Osteoblast (primary cell): ENCODE results near the gene PRKN. TPM values are rescaled to one million over a fixed set of nuclear protein-coding genes. Genes with fewer than 3 reads are reported as not detected.

ENCODE experiments used
- DNase-seq: peaks from one replicate; pipeline ENCODE4 v3.0.0; 2011; ENCODE audit warnings: low spot score, mixed read lengths; ENCODE audit not compliant: insufficient read length; ENCODE audit errors: missing footprints
- H2AFZ ChIP-seq: 2 replicates; pipeline ENCODE4 v1.6.0; 2011; ENCODE audit warnings: mild to moderate bottlenecking, low read length
- H3K27ac ChIP-seq: 2 replicates; pipeline ENCODE4 v1.5.1; 2011; ENCODE audit warnings: mild to moderate bottlenecking, low read depth, low read length, moderate library complexity
- H3K27me3 ChIP-seq: 2 replicates; pipeline ENCODE4 v1.6.0; 2012; ENCODE audit warnings: mild to moderate bottlenecking, control low read depth, inconsistent platforms, low read length, moderate library complexity; ENCODE audit not compliant: insufficient read depth
- H3K36me3 ChIP-seq: 2 replicates; pipeline ENCODE4 v1.5.1; 2011; ENCODE audit warnings: mild to moderate bottlenecking, low read length, control low read depth, moderate library complexity; ENCODE audit not compliant: insufficient read depth
- H3K4me1 ChIP-seq: 2 replicates; pipeline ENCODE4 v1.5.1; 2011; ENCODE audit warnings: mild to moderate bottlenecking, low read length, control low read depth, moderate library complexity; ENCODE audit not compliant: insufficient read depth
- H3K4me2 ChIP-seq: 2 replicates; pipeline ENCODE4 v1.6.0; 2011; ENCODE audit warnings: mild to moderate bottlenecking, low read length; ENCODE audit not compliant: insufficient read depth
- H3K4me3 ChIP-seq: fragments of 200-600 bp; sonication (generic); 3 replicates; pipeline ENCODE4 v1.5.1; 2012; ENCODE audit warnings: mild to moderate bottlenecking, low read length, inconsistent platforms; ENCODE audit not compliant: insufficient read depth
- H3K79me2 ChIP-seq: 2 replicates; pipeline ENCODE4 v1.6.0; 2012; ENCODE audit warnings: mild to moderate bottlenecking, low read length, control low read depth, inconsistent platforms; ENCODE audit not compliant: insufficient read depth
- H3K9me3 ChIP-seq: 2 replicates; pipeline ENCODE4 v1.5.1; 2011; ENCODE audit warnings: low read depth, low read length, control low read depth
- H4K20me1 ChIP-seq: 2 replicates; pipeline ENCODE4 v1.6.0; 2012; ENCODE audit warnings: mild to moderate bottlenecking, low read length, control low read depth; ENCODE audit not compliant: insufficient read depth
- total RNA-seq: library from RNA; depleted of rRNA; stranded (reverse); fragments of >200 nt; gene quantifications from 2 replicates; pipeline ENCODE4 v1.2.3, GENCODE V29; 2012
- TF ChIP-seq, protein P1 (sequence below): IDR thresholded peaks from 2 replicates; pipeline ENCODE4 v1.5.1; 2011; ENCODE audit warnings: mild to moderate bottlenecking, low read depth, low read length, moderate library complexity; ENCODE audit errors: extremely low read depth

Gene PRKN
- total RNA-seq, 1 donor: 2.9 TPM

DNA sequence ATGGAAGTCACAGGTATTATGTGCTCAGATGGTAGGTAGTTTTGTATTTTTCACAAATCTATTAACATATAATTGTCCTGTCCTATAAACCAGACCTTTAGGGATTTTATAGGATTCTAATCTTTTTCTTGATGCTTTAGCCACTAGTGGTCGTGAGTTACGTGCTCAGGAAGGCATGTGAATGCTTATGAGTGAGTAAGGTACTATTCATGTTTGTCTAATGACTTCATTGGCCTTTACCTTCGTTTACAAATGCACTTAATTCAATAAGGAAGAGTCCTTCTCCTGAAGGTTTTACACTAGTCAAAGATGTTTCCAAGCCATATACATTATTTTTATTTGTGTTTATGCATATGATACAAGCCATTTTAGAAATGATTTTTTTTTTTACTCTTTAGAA, 23.2 kb upstream of the PRKN start:
- H3K4me1 ChIP-seq: no peaks in the 10 kb centered on the region
- H3K9me3 ChIP-seq: no peaks in the 10 kb centered on the region
- no peak for DNase-seq
- no peaks in the 10 kb centered on the region for H3K79me2 ChIP-seq
- H3K27me3 ChIP-seq: no peaks in the 10 kb centered on the region
- H3K4me2 ChIP-seq: no peak overlapping the region
- H4K20me1 ChIP-seq: no peaks in the 10 kb centered on the region
- H3K4me3 ChIP-seq: no peak overlapping the region
- H2AFZ ChIP-seq: no peak overlapping the region
- no peaks in the 10 kb centered on the region for H3K36me3 ChIP-seq
- no peak overlapping the region for H3K27ac ChIP-seq
- TF ChIP-seq, protein P1, sequence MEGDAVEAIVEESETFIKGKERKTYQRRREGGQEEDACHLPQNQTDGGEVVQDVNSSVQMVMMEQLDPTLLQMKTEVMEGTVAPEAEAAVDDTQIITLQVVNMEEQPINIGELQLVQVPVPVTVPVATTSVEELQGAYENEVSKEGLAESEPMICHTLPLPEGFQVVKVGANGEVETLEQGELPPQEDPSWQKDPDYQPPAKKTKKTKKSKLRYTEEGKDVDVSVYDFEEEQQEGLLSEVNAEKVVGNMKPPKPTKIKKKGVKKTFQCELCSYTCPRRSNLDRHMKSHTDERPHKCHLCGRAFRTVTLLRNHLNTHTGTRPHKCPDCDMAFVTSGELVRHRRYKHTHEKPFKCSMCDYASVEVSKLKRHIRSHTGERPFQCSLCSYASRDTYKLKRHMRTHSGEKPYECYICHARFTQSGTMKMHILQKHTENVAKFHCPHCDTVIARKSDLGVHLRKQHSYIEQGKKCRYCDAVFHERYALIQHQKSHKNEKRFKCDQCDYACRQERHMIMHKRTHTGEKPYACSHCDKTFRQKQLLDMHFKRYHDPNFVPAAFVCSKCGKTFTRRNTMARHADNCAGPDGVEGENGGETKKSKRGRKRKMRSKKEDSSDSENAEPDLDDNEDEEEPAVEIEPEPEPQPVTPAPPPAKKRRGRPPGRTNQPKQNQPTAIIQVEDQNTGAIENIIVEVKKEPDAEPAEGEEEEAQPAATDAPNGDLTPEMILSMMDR: no peak

DNA sequence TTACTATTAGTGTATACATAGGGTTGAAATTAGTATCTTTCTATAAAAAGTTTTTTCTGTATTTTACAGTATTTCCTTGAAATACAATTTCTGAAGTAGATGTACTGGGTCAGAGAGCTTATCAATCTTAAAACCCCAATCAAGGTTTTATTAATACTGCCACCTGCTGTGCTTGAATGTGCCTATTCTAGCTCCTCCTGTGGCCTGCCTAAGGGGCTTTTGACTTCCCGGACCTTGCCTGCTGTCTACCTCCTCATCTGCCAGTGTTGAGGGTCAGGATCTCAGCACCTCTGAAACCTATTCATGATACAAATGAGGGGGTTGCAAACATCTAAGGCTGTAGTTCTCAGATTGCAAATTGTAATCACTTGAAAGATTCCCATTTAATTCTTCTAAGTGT, 9.4 kb upstream of the PRKN start:
- Histone ChIP-seq H3K27me3 (no peaks in the 10 kb centered on the region), H3K4me2 (no peak overlapping the region), H2AFZ (no peak overlapping the region), H3K4me1 (no peaks in the 10 kb centered on the region), H3K27ac (no peak overlapping the region), H4K20me1 (no peaks in the 10 kb centered on the region), H3K4me3 (no peak overlapping the region), H3K36me3 (no peaks in the 10 kb centered on the region), H3K9me3 (no peaks in the 10 kb centered on the region), H3K79me2 (no peaks in the 10 kb centered on the region)
- TF ChIP-seq, protein P1: no peak
- no peak for DNase-seq

DNA sequence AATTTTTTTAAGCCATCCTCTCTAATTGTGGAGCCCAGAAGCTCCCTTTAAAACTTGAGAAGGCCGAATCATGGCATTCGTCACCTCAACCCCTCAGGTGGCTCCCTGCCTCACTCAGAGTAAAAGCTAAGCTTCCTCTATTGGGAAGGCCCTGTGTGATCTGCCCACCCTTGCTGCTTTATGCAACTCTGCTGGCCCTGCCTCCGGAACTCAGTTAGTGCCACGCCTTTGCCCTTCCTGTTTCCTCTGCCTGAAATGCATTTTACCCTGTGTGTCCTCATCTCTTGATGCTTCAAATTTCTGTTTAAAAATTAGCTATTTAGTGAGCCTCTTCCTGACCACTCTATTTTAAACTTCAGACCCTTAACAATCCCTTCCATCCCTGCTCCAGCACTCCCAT, 5.9 kb upstream of the PRKN start:
- Histone ChIP-seq H3K9me3 (no peaks in the 10 kb centered on the region), H4K20me1 (no peaks in the 10 kb centered on the region), H3K4me3 (no peak overlapping the region), H2AFZ (no peak overlapping the region), H3K4me2 (no peak overlapping the region), H3K27ac (no peak overlapping the region), H3K36me3 (no peaks in the 10 kb centered on the region), H3K27me3 (no peaks in the 10 kb centered on the region), H3K4me1 (no peaks in the 10 kb centered on the region), H3K79me2 (no peaks in the 10 kb centered on the region)
- no peak for DNase-seq
- TF ChIP-seq, protein P1: no peak

DNA sequence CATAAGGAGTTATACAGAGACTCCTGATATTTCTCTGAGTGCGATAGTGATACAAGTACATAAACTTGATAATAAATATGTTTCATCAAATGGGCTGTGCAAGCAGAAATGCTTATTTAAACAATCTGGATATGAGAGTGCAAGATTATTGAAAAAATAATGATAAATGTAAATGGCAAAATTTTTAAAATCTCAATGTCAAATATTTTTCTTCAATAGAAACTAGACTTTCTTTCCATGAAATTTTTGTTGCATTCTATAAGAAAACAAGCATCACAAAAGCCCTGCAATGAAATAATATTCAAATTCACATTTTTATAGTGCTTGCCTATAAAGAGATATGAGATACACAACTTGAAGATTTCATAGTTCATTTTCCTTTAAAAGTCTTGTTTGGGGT, 2.9 kb upstream of the PRKN start:
- Histone ChIP-seq H3K79me2 (no peaks in the 10 kb centered on the region), H3K27me3 (no peaks in the 10 kb centered on the region), H3K9me3 (no peaks in the 10 kb centered on the region), H4K20me1 (no peaks in the 10 kb centered on the region), H3K27ac (no peak overlapping the region), H3K4me2 (no peak overlapping the region), H3K4me3 (no peak overlapping the region), H2AFZ (no peak overlapping the region), H3K36me3 (no peaks in the 10 kb centered on the region), H3K4me1 (peaks cover 8% of the 10 kb centered on the region)
- TF ChIP-seq, protein P1: no peak
- DNase-seq: no peak
